Uterus (tissue), 4 donors: ENCODE results near the gene PCDH9. TPM values are rescaled to one million over a fixed set of nuclear protein-coding genes. Genes with fewer than 3 reads are reported as not detected.

ENCODE experiments used
- DNase-seq, 2 donors: peaks; one replicate each; pipeline ENCODE4 v3.0.0-alpha.2; 2019 to 2020
- H3K27ac ChIP-seq, 2 donors: fragments of 200-600 bp; sonication (generic); 1 replicate in 1 of 2; 2 replicates in 1 of 2; pipeline ENCODE4 v1.5.1; 2016 to 2018
- H3K27me3 ChIP-seq, 2 donors: fragments of 200-600 bp; sonication (generic); one replicate each; pipeline ENCODE4 v1.5.1; 2018 to 2019; ENCODE audit warnings: control low read depth in 1 of 2
- H3K36me3 ChIP-seq, 2 donors: fragments of 200-600 bp; sonication (generic); one replicate each; pipeline ENCODE4 v1.5.1; 2019; ENCODE audit warnings: control low read depth in 1 of 2
- H3K4me1 ChIP-seq, 2 donors: fragments of 200-600 bp; sonication (generic); one replicate each; pipeline ENCODE4 v1.5.1; 2018 to 2019; ENCODE audit warnings: control low read depth in 1 of 2
- H3K4me3 ChIP-seq, 2 donors: fragments of 200-600 bp; sonication (generic); 1 replicate in 1 of 2; 2 replicates in 1 of 2; pipeline ENCODE4 v1.5.1; 2018 to 2019; ENCODE audit warnings: mild to moderate bottlenecking in 1 of 2
- H3K9me3 ChIP-seq, 2 donors: fragments of 200-600 bp; sonication (generic); one replicate each; pipeline ENCODE4 v1.5.1; 2019; ENCODE audit warnings: control low read depth in 1 of 2
- POLR2A ChIP-seq, 2 donors: fragments of 450-650 bp; IDR thresholded peaks; one replicate each; pipeline ENCODE4 v1.6.1; 2016; ENCODE audit warnings: antibody characterized with exemption in 2 of 2, mild to moderate bottlenecking in 1 of 2, moderate library complexity in 1 of 2
- intact Hi-C: fragments of 100-400 bp; cut with DNase I; formaldehyde crosslinking; loops from one replicate; pipeline ENCODE4 v1.15.1; 2023; ENCODE audit warnings: low total_unique reads
- total RNA-seq, 4 donors: library from RNA; depleted of rRNA in 3 of 4; stranded (reverse); fragments of >200 nt in 3 of 4; gene quantifications; one replicate each; pipeline versions ENCODE4 v1.1.0 to v1.2.4, GENCODE V29; 2014 to 2023
- TF ChIP-seq, protein P1 (sequence below), 4 experiments: fragments of 200-600 bp in 2 of 4; fragments of 450-650 bp in 2 of 4; sonication (generic) in 2 of 4; IDR thresholded peaks; one replicate each; pipeline ENCODE4 v1.5.1; 2016 to 2019; ENCODE audit warnings: antibody characterized with exemption in 4 of 4, mild to moderate bottlenecking in 2 of 4, moderate library complexity in 1 of 4
- donor health status: DM: yes; HTN: yes; CAD: no.

PCDH9 gene
- total RNA-seq, 4 donors from 2014 or later: 0.51 to 45.7 (median 2.1) TPM

DNA sequence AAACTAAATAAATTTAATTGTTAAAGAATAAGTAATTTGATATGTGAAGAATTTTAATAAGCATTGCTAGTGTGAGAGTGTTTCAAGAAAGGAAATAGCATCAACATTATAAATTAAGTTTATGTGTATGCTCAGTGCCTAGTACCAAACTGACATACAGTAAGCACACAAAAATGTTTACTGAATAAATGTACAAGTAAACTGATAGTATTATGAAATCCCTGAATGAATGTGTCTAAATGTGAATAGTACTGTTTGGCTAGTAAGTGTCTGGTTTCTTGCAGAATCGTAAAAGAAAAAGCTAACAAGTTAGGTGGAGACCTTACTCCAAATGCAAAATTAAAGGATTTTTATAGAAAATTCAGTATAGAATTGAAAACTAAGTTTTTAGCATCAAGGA lies 233.6 kb downstream of the PCDH9 start:
- TF ChIP-seq, protein P1, sequence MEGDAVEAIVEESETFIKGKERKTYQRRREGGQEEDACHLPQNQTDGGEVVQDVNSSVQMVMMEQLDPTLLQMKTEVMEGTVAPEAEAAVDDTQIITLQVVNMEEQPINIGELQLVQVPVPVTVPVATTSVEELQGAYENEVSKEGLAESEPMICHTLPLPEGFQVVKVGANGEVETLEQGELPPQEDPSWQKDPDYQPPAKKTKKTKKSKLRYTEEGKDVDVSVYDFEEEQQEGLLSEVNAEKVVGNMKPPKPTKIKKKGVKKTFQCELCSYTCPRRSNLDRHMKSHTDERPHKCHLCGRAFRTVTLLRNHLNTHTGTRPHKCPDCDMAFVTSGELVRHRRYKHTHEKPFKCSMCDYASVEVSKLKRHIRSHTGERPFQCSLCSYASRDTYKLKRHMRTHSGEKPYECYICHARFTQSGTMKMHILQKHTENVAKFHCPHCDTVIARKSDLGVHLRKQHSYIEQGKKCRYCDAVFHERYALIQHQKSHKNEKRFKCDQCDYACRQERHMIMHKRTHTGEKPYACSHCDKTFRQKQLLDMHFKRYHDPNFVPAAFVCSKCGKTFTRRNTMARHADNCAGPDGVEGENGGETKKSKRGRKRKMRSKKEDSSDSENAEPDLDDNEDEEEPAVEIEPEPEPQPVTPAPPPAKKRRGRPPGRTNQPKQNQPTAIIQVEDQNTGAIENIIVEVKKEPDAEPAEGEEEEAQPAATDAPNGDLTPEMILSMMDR (IDR thresholded peaks at IDR 0.05): no peak
- no peak for TF ChIP-seq POLR2A (IDR thresholded peaks at IDR 0.05)
- intact Hi-C loops: no loop called here
- Histone ChIP-seq H3K9me3 (no peaks in the 10 kb centered on the region), H3K27me3 (no peaks in the 10 kb centered on the region), H3K36me3 (no peaks in the 10 kb centered on the region), H3K27ac (no peak overlapping the region), H3K4me3 (no peak overlapping the region), H3K4me1 (no peaks in the 10 kb centered on the region)
- DNase-seq: no peak

DNA sequence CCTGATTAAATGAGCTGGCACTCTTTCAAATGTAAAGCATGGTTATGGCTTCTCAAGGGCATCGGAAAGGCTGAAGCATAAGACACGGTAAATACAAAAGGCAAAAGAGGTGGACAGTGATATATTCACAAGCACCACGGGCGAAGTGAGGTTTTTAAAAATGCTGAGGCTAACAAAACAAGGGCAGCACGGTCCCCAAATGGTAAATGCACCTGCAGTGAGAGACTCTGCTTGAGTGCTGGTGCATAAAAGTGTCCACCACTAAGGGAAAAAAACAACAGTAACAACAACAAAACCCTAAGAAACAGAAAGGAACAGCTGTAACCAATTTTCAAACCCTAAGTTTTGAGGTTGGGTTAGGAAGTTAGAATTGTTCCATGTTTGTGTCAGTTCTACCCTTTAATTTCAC lies 234.9 kb downstream of the PCDH9 start:
- no peaks in the 10 kb centered on the region for H3K9me3 ChIP-seq
- TF ChIP-seq POLR2A (IDR thresholded peaks at IDR 0.05): no peak
- TF ChIP-seq, protein P1 (IDR thresholded peaks at IDR 0.05): no peak
- intact Hi-C loops: no loop called here
- H3K27ac ChIP-seq: no peak overlapping the region
- no peak overlapping the region for H3K4me3 ChIP-seq
- H3K36me3 ChIP-seq: no peaks in the 10 kb centered on the region
- H3K4me1 ChIP-seq: no peaks in the 10 kb centered on the region
- no peak for DNase-seq
- no peaks in the 10 kb centered on the region for H3K27me3 ChIP-seq

DNA sequence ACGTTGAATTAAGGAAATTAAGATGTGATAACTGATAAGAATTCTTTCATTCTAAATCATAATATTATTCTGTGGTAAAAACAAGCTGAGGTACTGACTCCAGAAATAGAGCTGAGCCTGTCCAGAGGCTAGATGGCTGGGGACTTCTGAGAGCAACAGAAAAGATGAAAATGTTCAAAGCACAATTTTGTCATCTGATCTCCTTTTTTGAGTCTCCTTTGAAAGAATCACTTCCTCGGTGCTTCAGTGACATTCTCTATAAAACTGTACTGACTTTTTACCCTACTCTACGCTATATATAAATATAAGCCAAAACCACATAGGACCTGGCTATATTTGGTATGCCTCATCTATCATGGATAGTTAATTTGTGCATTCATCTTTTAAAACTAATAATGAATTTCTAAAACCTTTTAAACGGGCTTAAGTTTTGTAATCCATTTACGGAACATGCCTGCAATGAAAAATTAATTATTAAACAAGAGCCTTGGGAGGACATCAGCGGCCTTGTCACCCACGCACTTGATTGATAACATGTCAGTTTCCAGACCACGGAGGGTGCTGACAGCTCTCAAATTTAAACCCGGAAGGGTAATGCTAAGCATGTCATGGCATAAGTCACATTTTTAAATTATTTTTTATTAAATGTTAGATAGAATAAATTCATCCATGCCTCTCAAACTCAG lies 235.5 kb downstream of the PCDH9 start:
- H3K4me3 ChIP-seq: no peak overlapping the region
- H3K27me3 ChIP-seq: no peaks in the 10 kb centered on the region
- intact Hi-C loops: no loop called here
- no peaks in the 10 kb centered on the region for H3K9me3 ChIP-seq
- H3K27ac ChIP-seq: no peak overlapping the region
- TF ChIP-seq POLR2A (IDR thresholded peaks at IDR 0.05): no peak
- TF ChIP-seq, protein P1 (IDR thresholded peaks at IDR 0.05): no peak
- no peaks in the 10 kb centered on the region for H3K36me3 ChIP-seq
- no peak for DNase-seq
- no peaks in the 10 kb centered on the region for H3K4me1 ChIP-seq

DNA sequence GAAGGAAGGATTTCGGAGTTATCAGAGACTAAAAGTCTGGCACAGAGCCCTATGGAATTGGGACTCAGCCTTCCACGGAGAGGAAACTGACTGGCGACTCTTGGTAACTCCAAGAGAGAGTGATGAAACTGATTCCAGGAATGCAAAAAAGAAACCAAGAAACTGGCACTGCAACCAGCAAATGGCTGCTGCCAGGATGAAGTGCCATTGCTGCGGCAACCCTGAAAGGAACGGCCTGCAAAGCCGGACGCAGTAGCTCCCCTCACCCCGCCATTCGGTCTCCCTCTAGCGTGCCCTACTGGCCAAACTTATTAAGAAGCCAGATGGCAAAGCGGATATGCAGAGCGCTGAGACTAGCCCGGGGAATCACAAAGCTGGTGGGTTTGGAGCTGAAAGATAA lies 236.0 kb downstream of the PCDH9 start:
- no peaks in the 10 kb centered on the region for H3K36me3 ChIP-seq
- H3K9me3 ChIP-seq: no peaks in the 10 kb centered on the region
- intact Hi-C loops: no loop called here
- TF ChIP-seq POLR2A (IDR thresholded peaks at IDR 0.05): no peak
- TF ChIP-seq, protein P1 (IDR thresholded peaks at IDR 0.05): no peak
- H3K4me3 ChIP-seq: no peak overlapping the region
- no peak for DNase-seq
- no peak overlapping the region for H3K27ac ChIP-seq
- no peaks in the 10 kb centered on the region for H3K4me1 ChIP-seq
- no peaks in the 10 kb centered on the region for H3K27me3 ChIP-seq

DNA sequence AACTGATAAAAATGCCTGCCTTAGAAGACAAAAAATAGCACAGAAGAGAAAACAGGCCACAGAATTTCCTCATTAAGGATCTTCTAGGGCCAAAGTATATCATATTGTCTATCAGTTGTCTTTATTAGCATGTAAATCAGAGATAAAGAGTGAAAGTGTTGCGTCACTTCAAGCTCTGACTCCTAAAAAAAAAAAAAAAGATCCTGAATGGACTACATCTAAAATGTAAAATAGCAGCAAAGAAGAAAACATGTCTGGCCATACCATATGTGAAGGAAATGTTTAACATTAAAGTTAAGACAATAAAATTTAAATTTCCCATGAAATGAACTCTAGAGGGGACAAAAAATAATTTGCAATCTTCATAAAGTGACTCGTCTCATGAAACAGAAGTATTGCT lies 237.4 kb downstream of the PCDH9 start:
- H3K27ac ChIP-seq: no peak overlapping the region
- no peaks in the 10 kb centered on the region for H3K9me3 ChIP-seq
- intact Hi-C loops: no loop called here

More for the DNA sequence above, 237.4 kb downstream of the PCDH9 start:
- TF ChIP-seq, protein P1 (IDR thresholded peaks at IDR 0.05): no peak
- no peak for TF ChIP-seq POLR2A (IDR thresholded peaks at IDR 0.05)
- no peaks in the 10 kb centered on the region for H3K4me1 ChIP-seq
- H3K36me3 ChIP-seq: no peaks in the 10 kb centered on the region
- no peaks in the 10 kb centered on the region for H3K27me3 ChIP-seq
- no peak for DNase-seq
- H3K4me3 ChIP-seq: no peak overlapping the region
